C1 segment of cervical spinal cord (tissue), 14 donors: ENCODE measurements around the gene KHDC1L.
"Not testable (repeated sequence)": the region's sequence is repeated elsewhere in the genome, so short reads cannot be mapped to it uniquely, and the experiment has no call there.

Experiments
- DNase-seq, 14 donors: peaks; one replicate each; lab custom pipeline; 2025; lab: John Stamatoyannopoulos, UW

Gene KHDC1L

DNA sequence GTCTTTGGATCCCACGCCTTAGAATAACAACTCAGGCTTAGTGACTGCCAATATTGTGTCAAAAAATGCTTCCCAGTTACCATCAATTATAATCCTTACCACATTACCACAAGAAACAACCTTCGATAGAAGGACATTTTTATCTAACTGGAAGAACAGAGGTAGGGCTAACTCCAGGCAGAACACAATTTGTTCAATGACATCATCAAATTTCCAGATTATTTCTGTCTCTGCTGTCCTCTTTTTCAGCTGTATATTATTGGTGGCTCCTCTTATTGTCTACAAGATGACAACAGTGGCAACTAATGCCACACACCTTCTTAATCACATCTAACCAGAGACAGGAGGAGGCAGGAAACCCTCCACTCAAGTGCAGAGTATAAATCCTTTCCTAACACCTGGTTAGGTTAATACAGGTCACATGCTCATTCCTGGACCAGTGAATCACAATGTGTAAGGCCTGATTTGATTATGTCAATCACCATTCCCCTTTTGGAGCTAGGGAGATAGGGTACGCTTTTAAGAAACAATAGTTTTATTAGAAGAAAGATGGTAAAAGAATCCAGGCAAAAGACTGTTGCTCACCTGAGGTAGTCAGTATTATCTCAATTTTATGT, 18.0 kb downstream of the KHDC1L start:
- no peak for DNase-seq

DNA sequence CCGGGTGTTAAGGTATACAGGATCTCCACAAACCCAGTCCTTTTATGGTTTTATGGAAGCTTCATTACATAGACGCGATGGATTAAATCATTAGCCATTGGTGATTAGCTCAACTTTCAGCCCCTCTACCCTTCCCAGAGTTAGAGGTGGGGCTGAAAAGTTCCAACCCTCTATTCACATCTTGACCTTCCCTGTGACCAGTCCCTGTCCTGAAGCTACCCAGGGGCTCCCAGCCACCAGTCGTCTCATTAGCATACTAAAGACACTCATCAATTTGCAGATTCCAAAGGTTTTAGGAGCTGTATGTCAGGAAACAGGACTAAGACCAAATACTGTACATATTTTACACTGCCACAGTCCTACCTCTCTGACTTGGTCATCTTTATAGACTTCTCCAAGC, 21.0 kb downstream of the KHDC1L start:
- DNase-seq: no peak

DNA sequence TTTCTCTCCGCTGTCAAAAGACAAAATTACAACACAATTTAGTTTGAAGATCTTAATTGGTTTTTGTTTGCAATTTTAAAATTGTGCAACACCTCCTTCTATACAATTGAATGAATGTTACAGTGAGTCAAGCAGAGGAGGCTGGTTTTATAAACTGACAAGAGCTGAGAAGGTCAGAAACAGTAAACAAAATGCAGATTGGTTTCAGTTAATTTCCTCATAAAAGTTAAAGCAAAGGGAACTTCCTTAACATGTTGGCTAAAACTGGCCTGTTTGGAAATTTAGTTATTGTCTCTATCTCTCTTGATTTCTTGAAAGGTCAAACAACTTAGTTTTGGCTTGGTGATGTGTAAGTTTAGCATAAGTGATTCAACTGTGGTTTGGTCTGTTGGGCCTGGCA, 22.2 kb downstream of the KHDC1L start:
- no peak for DNase-seq

GRCh38 chr6:73200735-73201134, 24.6 kb downstream of the KHDC1L start:
- DNase-seq: no peak

GRCh38 chr6:73200247-73200646, 25.0 kb downstream of the KHDC1L start:
- DNase-seq: no peak

DNA sequence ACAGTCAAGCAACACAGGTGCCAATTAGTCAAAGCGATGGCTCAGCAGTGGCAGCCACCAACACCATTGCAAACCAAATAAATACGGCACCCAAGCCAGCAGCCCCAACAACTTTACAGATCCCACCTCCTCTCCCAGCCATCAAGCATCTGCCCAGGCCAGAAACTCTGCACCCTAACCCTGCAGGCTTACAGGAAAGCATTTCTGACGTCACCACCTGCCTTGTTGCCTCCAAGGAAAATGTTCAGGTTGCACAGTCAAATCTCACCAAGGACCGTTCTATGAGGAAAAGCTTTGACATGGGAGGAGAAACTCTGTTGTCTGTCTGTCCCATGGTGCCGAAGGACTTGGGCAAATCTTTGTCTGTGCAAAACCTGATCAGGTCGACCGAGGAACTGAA, 30.6 kb downstream of the KHDC1L start:
- no peak for DNase-seq

DNA sequence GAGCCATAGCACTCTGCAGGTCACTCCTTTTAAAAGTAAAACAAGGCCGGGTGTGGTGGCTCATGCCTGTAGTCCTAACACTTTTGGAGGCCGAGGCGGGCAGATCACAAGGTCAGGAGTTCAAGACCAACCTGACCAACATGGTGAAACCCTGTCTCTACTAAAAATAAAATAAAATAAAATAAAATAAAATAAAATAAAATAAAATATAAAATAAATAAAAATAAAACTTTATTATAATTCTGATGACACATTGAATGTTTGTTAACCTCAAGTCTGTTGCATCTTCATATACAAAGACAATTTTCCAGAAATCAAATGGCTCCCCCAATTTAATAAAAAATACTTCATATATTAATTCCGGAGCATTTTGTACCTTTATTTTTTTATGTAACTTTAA, 32.0 kb downstream of the KHDC1L start:
- DNase-seq: not testable (repeated sequence)

DNA sequence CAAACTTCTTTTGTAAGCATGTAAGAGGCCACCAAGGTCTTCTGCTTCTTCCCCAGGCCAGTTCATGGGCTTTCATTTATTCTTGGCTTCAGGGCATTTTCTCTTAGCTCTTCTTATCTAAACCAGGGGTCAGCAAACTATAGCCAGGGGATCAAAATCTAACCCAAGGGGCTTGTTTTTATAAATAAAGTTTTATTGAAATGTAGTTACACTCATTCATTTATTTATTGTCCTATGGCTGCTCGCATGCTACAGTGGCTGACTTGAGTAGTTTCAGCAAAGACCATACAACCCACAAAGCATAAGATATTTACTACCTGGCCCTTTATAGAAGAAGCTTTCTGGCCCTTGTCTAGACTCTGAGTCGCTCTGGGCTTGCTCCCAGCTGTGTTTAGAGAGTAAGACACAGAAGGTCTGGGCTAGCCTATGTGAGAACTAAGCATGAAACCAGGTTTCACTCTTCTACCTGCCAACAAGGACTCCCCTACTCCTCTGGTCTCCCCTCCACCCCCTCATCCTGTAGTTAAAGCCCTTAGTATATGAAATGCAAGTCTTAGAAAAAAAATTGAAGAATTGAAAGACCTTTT, 43.2 kb downstream of the KHDC1L start:
- DNase-seq: no peak

- peak in 3 of 14 donors; percentile 7 to 74 (median 20) for DNase-seq
These were observed 44.3 kb downstream of the KHDC1L start for GRCh38 chr6:73180763-73181619.

GRCh38 chr6:73180076-73180738, 45.1 kb downstream of the KHDC1L start:
- no peak for DNase-seq

DNA sequence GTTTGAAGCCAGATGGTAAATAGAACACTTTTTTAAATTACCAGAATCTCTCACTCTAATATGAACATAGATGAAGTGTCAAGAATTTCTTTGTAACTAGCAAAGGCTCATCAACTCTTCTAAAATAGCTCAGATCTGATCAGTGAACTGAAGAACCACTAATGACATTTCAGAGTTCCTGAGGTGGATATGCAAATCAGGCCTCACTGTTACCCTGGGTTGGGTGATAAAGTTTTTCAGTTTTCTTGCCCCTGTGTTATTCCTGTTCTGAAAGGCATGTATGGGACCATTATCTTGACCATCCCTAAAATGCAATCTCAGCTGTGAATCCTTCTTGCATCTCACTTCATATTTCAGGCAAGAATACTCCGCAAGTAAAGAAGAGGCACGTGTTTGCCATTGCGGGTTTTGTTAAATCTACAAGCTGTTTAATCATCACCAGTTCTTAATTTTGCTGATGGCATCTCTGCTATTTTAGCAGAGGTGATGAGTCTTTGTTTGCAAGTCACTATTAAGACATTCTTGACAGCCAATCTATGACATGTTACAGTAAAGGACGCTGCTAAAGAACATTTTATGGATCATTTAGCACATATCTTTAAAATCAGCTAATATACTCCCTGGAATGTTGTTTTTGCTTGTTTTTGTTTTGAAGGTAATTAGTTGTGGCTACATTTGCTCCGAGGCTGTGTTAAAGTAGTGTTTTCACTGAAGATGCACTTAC, 47.9 kb downstream of the KHDC1L start:
- no peak for DNase-seq

- no peak for DNase-seq
These were observed 49.2 kb downstream of the KHDC1L start for GRCh38 chr6:73176057-73176456.

GRCh38 chr6:73174646-73175045, 50.6 kb downstream of the KHDC1L start:
- no peak for DNase-seq
